ENCODE results near the gene OMP. TPM values are rescaled to one million over a fixed set of nuclear protein-coding genes. Genes with fewer than 3 reads are reported as not detected.

OMP gene
- total RNA-seq = not detected in 2 replicates

GRCh38 chr11:77102246-77103210 lies at the start of gene OMP:
Gene OMP (plus strand): TSS chr11:77102840. CDS start chr11:77102840, 0 bp downstream.

GRCh38 chr11:77066229-77067042 lies 36.2 kb upstream of the OMP start, which contains the start of gene CAPN5:
Gene CAPN5 (plus strand): TSS chr11:77066971. CDS start chr11:77084887, 17,916 bp downstream.

GRCh38 chr11:77127920-77128691 lies 25.5 kb downstream of the OMP start, which contains the start of gene MYO7A:
Gene MYO7A (plus strand): TSS chr11:77128246. CDS start chr11:77130635, 2,389 bp downstream.

Other genes with a start within 250 kb of the OMP start
- 5.7 and 12.7 TPM in 2 replicates for gene ACER3, start 241.9 kb upstream of the OMP start, total RNA-seq
- gene B3GNT6, start 68.4 kb upstream of the OMP start, total RNA-seq = not detected in 2 replicates
- 26.6 and 31.7 TPM in 2 replicates for gene CAPN5, start 35.9 kb upstream of the OMP start, total RNA-seq
- gene MYO7A, start 25.4 kb downstream of the OMP start, total RNA-seq = 0.24 and 0.56 TPM in 2 replicates
- not detected in 2 replicates for gene GDPD4, start 198.8 kb downstream of the OMP start, total RNA-seq

All from cardiac ventricle fibroblast (primary cell).